Psoas muscle (tissue), 8 donors: Measurements from ENCODE around the gene LSP1. TPM values are rescaled to one million over a fixed set of nuclear protein-coding genes. Genes with fewer than 3 reads are reported as not detected.
A peak's percentile ranks its signal among the peaks of the same experiment; 100 is the strongest.

ENCODE experiments used
- ATAC-seq, 4 donors: fragments of 200-7000 bp; cut with Tn5 transposase; one replicate each; pipeline ENCODE4 v1.9.1; 2020; ENCODE audit warnings: moderate library complexity in 3 of 4, mild to moderate bottlenecking in 2 of 4
- DNase-seq, 2 donors: peaks; one replicate each; pipeline ENCODE4 v3.0.0-alpha.2; 2020
- H3K27ac ChIP-seq: fragments of 200-600 bp; one replicate; pipeline ENCODE4 v1.8.0; 2022
- H3K27me3 ChIP-seq, 3 donors: fragments of 200-600 bp in 1 of 3; one replicate each; pipeline versions ENCODE4 v1.6.1 to v1.8.0; 2013 to 2022; ENCODE audit warnings: low read length in 2 of 3, mild to moderate bottlenecking in 2 of 3, moderate library complexity in 1 of 3; ENCODE audit not compliant: insufficient read depth in 3 of 3
- H3K36me3 ChIP-seq, 2 donors: fragments of 200-600 bp in 1 of 2; one replicate each; pipeline versions ENCODE4 v1.6.1 to v1.8.0; 2013 to 2022; ENCODE audit warnings: low read depth in 1 of 2, mild to moderate bottlenecking in 1 of 2, moderate library complexity in 1 of 2; ENCODE audit not compliant: insufficient read depth in 1 of 2
- H3K4me1 ChIP-seq: fragments of 200-600 bp; one replicate; pipeline ENCODE4 v1.8.0; 2022
- H3K4me3 ChIP-seq: fragments of 200-600 bp; one replicate; pipeline ENCODE4 v1.8.0; 2022; ENCODE audit warnings: mild to moderate bottlenecking
- H3K9me3 ChIP-seq: fragments of 200-600 bp; one replicate; pipeline ENCODE4 v1.8.0; 2022
- WGBS, 3 donors: extraction: QIAGEN DNeasy Blood & Tissue Kit; methylation state at CpG; one replicate each; pipeline versions ENCODE4 v1.1.6 to v1.1.7; 2013; 5-methylcytosine and 5-hydroxymethylcytosine counted together
- intact Hi-C, 2 donors: fragments of 100-400 bp; cut with DNase I; formaldehyde crosslinking; loops; one replicate each; pipeline versions ENCODE4 v1.11.0 to v1.14.2; 2022
- polyA plus RNA-seq, 3 donors: library from polyadenylated mRNA; stranded (reverse); fragments of 200-250 nt; gene quantifications; one replicate each; pipeline ENCODE4 v1.2.3, GENCODE V29; 2013
- total RNA-seq, 4 donors: library from RNA; stranded (reverse); fragmentation: NEBNext Ultra II Directional in 2 of 4; extraction: Animal tissue kit (Norgen Biotek cat#: 25700) in 2 of 4; gene quantifications; one replicate each; pipeline versions ENCODE4 v1.2.1 to v1.2.4, GENCODE V29; 2021 to 2023
- TF ChIP-seq, protein P1 (sequence below): fragments of 200-600 bp; IDR thresholded peaks from one replicate; pipeline ENCODE4 v1.8.0; 2022; ENCODE audit warnings: antibody characterized with exemption
- donor health status: healthy with polysubstance abuse.
- donor health status: DM: no; HTN: no; CAD: no; lungs with moderate emphysema.
- donor health status: Bipolar disorder and iron deficiency.
- donor health status: healthy.
- donor health status: DM: yes; HTN: yes; CAD: no.
- donor health status: DM: no; HTN: no; CAD: no.
- donor health status: DM: no; HTN: no; CAD: no.
- donor health status: DM: yes; HTN: yes; CAD: no.

Gene LSP1
- total and polyA plus RNA-seq, 7 donors = 7.5 to 27.1 (median 14.4) TPM

DNA sequence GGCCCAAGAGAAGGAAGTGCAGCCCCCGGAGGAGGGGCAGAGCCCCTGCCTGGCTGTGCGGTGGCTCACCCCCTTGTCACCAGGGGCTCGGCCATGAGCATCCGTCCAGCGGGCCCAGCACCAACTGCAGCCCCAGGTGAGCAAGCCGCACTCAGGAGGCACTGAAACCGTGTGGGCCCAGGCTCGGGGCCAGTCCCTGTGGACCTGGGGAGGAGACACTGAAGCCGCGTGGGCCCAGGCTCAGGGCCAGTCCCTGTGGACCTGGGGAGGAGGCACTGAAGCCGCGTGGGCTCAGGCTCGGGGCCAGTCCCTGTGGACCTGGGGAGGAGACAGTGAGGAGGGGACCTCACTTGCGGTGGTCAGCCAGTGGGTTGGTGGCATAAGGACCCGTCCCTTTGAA, 13.9 kb downstream of the LSP1 start:
- WGBS, 3 donors = 73 to 82% (median 73%) methylated on average over 15 of the region's 15 CpGs
- H3K4me1 ChIP-seq = peaks cover 22% of the 10 kb centered on the region
- H3K27me3 ChIP-seq = peaks cover 0 to 35% (median 9%) of the 10 kb centered on the region in 3 donors
- ATAC-seq (no peak), DNase-seq (peak; percentile 21 to 52)
- TF ChIP-seq, protein P1, sequence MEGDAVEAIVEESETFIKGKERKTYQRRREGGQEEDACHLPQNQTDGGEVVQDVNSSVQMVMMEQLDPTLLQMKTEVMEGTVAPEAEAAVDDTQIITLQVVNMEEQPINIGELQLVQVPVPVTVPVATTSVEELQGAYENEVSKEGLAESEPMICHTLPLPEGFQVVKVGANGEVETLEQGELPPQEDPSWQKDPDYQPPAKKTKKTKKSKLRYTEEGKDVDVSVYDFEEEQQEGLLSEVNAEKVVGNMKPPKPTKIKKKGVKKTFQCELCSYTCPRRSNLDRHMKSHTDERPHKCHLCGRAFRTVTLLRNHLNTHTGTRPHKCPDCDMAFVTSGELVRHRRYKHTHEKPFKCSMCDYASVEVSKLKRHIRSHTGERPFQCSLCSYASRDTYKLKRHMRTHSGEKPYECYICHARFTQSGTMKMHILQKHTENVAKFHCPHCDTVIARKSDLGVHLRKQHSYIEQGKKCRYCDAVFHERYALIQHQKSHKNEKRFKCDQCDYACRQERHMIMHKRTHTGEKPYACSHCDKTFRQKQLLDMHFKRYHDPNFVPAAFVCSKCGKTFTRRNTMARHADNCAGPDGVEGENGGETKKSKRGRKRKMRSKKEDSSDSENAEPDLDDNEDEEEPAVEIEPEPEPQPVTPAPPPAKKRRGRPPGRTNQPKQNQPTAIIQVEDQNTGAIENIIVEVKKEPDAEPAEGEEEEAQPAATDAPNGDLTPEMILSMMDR = no peak
- H3K9me3 ChIP-seq = no peaks in the 10 kb centered on the region
- no peak overlapping the region for H3K4me3 ChIP-seq
- H3K36me3 ChIP-seq = no peaks in the 10 kb centered on the region
- intact Hi-C loops = no loop called here
- H3K27ac ChIP-seq = no peak overlapping the region

DNA sequence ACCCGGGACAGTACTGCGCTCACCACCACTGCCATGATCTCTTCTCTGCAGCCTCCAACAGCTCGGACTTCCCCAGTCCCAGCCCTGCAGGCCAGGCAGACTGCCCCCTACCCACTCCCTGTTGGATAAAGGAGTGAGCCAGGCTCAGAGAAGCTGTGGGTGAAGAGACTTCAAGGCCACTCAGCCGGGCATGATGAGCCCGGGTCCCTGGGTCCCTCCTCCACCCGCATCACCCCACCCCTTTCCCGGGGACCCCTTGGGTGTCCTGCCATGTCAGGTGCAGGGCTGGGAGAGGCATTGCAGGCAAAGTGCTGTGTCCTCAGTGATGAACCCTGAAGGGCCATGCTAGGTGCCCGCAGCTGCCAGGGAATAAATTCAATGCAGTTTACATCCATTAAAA, 14.5 kb downstream of the LSP1 start:
- H3K9me3 ChIP-seq = no peaks in the 10 kb centered on the region
- H3K4me1 ChIP-seq = peaks cover 22% of the 10 kb centered on the region
- no peak overlapping the region for H3K27ac ChIP-seq
- peaks cover 0 to 35% (median 13%) of the 10 kb centered on the region in 3 donors for H3K27me3 ChIP-seq
- H3K4me3 ChIP-seq = peak overlapping the region; percentile 56
- intact Hi-C loops = no loop called here
- peak; percentile 15 to 54 for DNase-seq
- TF ChIP-seq, protein P1 = no peak
- no peak for ATAC-seq
- 46 to 55% (median 51%) methylated on average over 7 to 8 of the region's 8 CpGs for WGBS, 3 donors
- no peaks in the 10 kb centered on the region for H3K36me3 ChIP-seq

DNA sequence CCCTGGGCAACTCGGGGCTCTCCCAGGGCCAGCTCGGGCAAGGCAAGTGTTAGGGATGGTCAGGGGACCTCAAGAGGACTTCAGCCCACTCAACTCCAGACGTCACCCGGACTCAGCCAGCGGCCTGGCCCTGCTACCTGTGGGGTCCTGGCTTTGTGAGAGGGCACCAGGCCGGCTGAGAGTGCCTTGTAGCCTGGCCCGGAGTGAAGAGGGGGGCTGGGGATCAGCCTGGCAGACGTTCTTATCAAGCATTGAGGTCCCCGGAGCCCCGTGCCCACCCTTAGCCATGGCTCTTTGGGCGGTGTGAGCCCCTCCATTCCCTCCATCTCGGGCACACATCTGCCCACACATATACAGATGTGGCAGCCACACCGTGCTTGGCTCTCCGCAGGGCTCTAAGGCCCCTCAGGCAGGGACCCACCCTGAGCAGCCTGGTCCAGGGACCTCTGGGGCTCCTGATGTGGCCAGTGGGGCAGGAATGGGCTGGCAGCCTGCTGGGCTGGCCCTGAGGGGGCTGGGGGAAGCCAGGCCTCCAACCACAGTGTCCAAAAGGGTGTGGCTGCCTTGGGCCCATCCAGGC, 15.3 kb downstream of the LSP1 start:
- ATAC-seq (peak in 2 of 4 donors; percentile 3 to 18), DNase-seq (peak in 1 of 2 donors; percentile 45)
- Histone ChIP-seq H3K27ac (peak overlapping the region; percentile 15), H3K36me3 (no peaks in the 10 kb centered on the region), H3K4me3 (peak overlapping the region; percentile 56), H3K4me1 (peaks cover 18% of the 10 kb centered on the region), H3K27me3 (peaks cover 0 to 42% (median 15%) of the 10 kb centered on the region in 3 donors), H3K9me3 (no peaks in the 10 kb centered on the region)
- intact Hi-C loops = no loop called here
- TF ChIP-seq, protein P1 = no peak
- 35 to 68% (median 38%) methylated on average over 14 of the region's 14 CpGs for WGBS, 3 donors

DNA sequence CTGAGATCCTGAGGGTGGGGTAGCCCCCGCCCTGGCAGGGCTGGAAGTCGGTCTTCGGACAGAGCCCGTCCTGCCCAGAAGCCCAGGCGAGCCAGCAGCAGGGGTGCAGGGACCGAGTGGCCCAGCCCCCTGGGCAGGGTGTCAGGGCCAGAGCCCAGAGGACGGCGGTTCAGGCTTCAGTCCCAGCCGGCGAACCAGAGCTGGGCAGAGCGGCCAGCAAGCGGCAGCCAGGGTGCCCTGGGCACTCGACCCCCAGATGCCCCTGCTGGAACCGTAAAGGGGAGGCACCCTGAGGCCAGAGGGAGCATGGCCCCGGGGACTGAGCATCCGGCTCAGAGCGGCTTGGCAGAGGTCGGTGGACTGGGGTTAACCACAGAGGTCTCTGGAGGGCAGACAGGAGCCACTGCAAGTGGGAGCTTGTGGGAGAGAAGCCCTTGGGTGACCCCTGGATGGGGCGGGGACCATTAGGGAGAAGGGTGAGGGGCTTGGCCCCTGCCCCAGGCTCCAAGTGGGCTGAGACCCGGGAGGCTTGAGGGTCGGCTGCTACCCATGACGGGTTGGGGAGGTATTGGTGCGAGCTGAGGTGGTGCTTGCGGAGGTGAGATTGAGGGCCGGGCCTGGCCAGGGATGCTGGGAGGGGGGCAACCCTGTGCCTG, 15.9 kb downstream of the LSP1 start:
- Histone ChIP-seq H3K27me3 (peaks cover 0 to 42% (median 19%) of the 10 kb centered on the region in 3 donors), H3K4me1 (peaks cover 12% of the 10 kb centered on the region), H3K4me3 (peak overlapping the region; percentile 56), H3K27ac (peak overlapping the region; percentile 15), H3K36me3 (no peaks in the 10 kb centered on the region), H3K9me3 (no peaks in the 10 kb centered on the region)
- peak; percentile 78 to 86 for DNase-seq
- TF ChIP-seq, protein P1 = no peak
- intact Hi-C loops = no loop called here
- 25 to 37% (median 27%) methylated on average over 21 to 25 of the region's 25 CpGs for WGBS, 3 donors
- ATAC-seq = peak in 2 of 4 donors; percentile 28 to 33
